GM12864 (cell line): Measurements from ENCODE around the gene GPHA2.

ENCODE experiments used
- DNase-seq: peaks from one replicate; pipeline ENCODE4 v3.0.0-alpha.2; 2011; ENCODE audit warnings: low read depth
- H3K4me3 ChIP-seq: 2 replicates; pipeline ENCODE4 v1.5.1; 2011; ENCODE audit warnings: mild to moderate bottlenecking, low read depth, low read length, control low read depth
- CTCF ChIP-seq: IDR thresholded peaks from 2 replicates; pipeline ENCODE4 v1.5.1; 2011; ENCODE audit warnings: low read depth, mild to moderate bottlenecking, moderate library complexity, low read length, control low read depth, inconsistent platforms; ENCODE audit errors: missing control alignments

The GPHA2 gene

GRCh38 chr11:64892411-64892831 is 43.3 kb downstream of the GPHA2 start:
- no peak for DNase-seq
- no peak overlapping the region for H3K4me3 ChIP-seq
- TF ChIP-seq CTCF: no peak

- DNase-seq: no peak
- TF ChIP-seq CTCF: no peak
- no peak overlapping the region for H3K4me3 ChIP-seq
These were observed 43.8 kb downstream of the GPHA2 start for GRCh38 chr11:64891880-64892279.

GRCh38 chr11:64891215-64891848 is 44.4 kb downstream of the GPHA2 start:
- no peak for TF ChIP-seq CTCF
- DNase-seq: no peak
- H3K4me3 ChIP-seq: no peak overlapping the region

GRCh38 chr11:64890522-64890939 is 45.2 kb downstream of the GPHA2 start:
- no peak overlapping the region for H3K4me3 ChIP-seq
- DNase-seq: no peak
- TF ChIP-seq CTCF: no peak

GRCh38 chr11:64888729-64889511 is 46.8 kb downstream of the GPHA2 start:
- no peak overlapping the region for H3K4me3 ChIP-seq
- DNase-seq: no peak
- no peak for TF ChIP-seq CTCF

GRCh38 chr11:64888406-64888728 is 47.3 kb downstream of the GPHA2 start:
- TF ChIP-seq CTCF: no peak
- no peak for DNase-seq
- no peak overlapping the region for H3K4me3 ChIP-seq

GRCh38 chr11:64887757-64888405 is 47.8 kb downstream of the GPHA2 start:
- TF ChIP-seq CTCF: peak; percentile 94
- DNase-seq: no peak
- H3K4me3 ChIP-seq: peak overlapping the region; percentile 13
